GM18870 (cell line): Measurements from ENCODE around the gene HMGXB4.

ENCODE experiments used
- ATAC-seq: cut with Tn5 transposase; IDR thresholded peaks from one replicate; pipeline ENCODE4 v1.9.1; 2021; ENCODE audit warnings: moderate library complexity; ENCODE audit not compliant: unreplicated experiment

The HMGXB4 gene

GRCh38 chr22:35308480-35309021 lies 51.3 kb downstream of the HMGXB4 start:
- ATAC-seq, result no peak

DNA sequence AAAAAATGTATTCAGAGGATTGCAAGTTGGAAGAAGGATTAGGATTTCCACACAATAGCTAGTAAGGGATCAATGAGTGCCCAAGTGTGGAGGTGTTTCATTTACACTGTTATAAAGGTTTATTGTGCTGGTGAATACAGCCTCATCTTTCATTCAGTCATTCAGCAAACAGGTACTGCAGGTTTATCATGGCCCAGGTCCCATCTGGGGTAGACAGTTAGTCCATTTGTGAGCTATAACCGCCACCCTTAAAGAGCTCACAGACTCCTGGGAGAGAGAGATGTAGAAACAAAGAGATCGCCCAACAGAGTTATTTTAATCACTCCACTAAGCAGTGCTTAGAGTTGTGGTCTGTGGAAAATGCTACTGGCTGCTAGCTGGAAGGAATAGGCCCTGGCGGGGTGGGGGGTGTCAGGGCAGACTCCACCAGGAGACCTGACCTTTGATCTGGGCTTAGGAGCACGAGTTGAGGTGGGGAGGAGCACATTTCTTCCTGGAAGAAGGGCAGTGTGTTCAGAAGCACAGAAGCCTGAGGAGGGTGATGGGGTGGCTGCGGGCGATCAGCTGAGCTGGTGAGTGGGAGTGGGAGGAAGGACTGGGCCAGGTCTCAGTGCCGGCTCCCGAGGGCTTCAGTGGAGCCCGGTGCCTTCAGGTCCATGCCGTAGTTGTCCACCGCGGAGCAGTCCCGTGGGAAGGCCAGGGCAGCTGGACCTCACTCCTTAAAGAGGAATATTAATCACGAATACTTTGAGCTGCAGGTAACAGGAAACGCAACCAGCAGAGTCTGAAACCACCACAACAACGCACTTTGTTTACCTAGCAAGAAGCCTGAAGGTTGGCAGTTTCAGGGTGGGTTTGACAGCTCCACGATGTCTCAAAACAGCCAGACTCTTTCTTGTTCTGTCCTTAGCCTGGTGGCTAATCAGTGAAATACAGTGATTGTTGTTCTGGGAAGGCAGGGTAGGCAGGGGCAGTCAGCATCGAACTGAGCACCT lies 53.6 kb downstream of the HMGXB4 start:
- ATAC-seq, result no peak

- no peak for ATAC-seq
Measured at GRCh38 chr22:35311551-35311999, 54.3 kb downstream of the HMGXB4 start.

DNA sequence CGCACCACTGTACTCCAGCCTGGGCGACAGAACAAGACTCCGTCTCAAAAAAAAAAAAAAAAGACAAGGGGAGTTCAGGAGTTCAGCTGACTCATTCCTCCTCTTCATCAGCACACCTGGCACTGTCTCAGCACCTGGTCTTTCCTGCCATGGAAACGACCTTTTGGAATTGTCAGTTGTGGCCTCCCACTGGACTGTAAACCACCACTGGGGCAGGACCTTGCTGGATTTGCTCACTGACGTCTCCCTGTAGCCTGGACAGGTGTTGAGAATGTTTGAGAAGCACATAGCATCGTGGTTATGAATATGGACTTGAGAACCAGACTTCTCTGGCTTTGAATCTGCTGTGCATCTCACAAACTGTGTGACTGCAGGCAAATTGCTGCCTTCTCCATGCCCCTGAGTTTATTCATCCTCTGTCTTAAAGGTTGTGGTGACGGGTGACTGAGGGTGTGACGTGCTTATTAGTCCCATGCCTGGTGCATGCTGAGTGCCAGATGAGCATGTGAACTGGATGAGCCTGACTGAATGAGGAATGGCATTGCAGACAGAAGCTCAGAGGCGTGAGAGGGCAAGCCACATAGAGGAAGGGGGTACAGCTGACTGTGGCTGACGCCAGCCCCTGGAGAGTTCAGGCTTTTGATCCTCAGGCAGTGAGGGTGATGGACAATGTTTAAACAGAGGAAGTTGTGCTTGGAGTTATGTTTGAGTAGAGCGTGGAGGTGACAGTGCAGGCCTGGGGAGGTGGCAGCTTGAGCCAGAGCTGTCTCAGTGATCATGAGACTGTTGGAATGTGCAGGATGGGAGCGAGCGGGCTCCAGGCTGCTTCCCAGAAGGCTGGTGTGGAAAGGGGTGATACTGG lies 55.1 kb downstream of the HMGXB4 start:
- ATAC-seq, result no peak

DNA sequence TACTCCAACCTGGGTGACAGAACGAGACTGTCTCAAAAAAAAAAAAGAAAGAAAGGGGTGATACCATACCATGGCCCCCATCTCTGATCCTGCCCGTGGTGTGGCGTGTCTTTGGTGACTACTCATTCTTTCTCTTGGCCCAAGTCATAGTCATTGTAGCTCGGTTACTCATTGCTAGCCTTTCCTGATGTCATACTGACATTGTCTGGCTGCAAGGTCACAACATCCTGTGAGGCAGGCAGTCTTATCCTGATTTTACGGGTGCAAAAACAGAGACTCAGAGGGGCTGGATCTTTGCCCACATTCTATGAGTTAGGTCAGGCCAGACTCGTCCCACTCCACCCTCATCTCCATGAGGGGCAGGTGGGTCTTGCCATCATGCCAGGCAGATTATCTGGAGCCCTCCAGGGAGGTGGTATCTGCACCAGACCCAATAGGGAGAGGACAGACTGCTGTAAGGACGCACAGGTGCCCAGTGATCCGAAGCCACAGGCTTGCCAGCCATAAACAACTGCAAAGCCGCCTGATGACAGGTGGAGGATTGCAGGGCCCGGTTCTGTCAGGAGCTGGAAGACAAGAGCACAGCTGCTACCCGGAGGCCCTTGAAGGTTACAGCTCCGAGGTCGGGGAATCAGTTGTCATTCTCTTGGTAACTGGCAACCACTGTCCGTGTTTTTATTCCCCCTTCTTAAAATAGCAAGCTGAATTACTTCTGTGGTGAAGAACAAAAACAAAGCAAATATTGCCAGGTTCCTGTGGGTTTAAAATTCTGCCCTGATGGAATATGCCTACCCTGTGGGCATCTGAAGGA lies 56.2 kb downstream of the HMGXB4 start:
- no peak for ATAC-seq

DNA sequence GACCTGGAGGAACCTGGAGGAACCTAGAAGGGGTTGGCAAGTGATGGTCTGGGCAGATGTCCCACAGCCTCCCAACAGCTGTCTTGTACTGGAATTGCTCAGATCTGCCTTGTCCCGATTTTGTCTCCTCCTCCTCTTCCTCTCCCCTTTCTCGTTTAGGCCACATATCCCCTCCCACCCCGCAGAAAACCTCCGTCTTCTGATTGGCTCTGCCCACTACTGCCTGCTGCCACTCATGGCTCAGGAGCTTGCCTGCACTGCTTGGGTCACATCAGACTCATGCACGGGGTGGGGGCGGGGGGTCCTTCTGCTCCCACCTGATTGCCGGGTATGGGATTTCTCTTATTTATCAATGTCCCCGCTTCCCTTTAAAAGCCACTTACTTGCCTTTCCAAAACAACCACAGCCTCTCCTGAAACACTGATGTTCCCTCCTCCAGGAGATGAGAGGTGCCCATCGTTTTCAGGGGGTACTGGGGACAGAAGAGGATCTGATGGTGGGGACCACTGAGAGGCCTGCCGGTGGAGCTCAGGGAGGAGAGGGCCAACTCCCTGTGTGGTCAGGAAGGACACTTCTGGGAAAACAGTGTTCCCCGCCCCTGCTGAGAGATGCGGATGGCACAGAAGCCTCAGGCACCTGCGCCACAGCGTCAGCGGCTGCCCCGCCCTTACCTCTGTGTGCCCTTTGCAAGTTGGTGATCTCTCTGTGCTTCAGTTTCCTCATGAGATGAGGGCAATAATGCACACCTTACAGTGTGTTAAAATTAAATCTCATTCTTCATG lies 57.1 kb downstream of the HMGXB4 start:
- ATAC-seq, result no peak

DNA sequence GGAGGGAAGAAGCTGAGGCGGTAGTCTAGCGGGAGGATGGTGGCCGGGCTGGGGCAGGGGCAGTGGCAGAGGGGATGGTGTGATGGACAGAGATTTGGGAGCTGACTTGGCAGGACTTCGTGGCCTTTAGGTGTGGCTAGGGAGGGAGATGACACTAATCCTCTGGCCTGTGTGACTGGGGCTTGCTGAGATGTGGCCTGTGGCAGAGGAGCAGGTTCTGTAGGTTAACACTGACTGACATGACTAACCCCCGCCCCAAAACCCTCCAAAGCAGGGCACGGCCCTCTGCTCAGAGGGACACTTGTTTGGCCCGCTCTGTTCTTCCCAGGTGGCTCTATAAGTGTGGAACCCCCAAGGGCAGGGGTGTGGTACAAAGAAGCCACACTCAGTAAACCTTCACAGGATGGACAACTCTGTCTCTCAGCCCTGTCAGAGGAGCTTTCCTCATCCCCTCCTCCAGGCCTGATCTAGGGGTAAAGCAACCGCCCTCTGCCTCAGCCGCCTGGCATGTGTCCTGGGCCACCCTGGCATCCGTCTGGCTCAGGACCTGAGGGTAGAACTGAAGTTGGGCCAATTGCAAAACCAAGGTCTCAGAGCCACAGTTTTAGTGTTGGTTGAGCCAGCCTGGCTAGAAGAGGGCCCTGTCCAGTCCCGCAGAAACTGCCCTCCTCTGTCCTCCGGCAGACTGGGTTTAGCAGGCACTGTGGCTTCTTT lies 58.0 kb downstream of the HMGXB4 start:
- ATAC-seq, result no peak

DNA sequence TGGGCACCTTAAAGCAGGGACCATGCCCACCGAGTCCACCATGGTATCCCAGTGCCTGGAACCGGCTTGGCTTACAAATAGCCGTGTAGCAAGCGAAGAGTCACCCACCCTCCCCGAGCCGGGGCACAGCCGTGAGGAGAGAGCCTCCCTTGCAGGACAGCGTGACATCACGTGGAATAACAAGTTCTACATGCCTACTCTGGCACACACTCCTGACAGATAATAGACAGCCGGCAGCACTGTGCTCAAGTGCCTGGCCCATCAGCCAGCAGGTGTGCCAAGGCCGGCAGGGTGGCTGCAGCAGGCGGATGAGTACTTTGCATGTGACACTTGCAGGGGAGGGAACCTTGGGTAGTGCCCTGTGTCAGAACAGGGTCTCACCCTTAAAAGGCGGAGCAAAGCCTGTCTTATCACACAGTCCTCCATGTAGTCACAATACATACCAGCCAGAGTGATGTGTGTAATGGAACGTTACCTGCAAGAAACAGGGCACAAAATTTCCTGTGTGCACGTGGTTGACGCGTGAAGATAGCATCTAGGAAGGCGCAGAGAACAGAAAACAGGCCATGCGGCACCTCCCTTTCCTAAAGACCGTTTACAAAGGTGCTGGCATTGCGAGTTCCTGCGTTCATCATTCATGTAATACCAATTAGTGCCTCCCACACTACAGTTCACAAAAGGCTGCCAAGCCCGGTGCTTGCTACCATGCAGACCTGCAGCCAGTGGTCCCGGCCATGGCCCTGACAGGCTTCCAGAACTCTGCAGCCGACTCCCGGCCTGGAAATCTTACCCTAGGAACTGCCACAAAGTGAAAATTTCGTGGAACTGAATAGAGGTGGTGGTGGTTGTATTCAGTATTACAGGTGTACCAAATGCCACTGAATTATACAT lies 58.8 kb downstream of the HMGXB4 start:
- ATAC-seq, result no peak

DNA sequence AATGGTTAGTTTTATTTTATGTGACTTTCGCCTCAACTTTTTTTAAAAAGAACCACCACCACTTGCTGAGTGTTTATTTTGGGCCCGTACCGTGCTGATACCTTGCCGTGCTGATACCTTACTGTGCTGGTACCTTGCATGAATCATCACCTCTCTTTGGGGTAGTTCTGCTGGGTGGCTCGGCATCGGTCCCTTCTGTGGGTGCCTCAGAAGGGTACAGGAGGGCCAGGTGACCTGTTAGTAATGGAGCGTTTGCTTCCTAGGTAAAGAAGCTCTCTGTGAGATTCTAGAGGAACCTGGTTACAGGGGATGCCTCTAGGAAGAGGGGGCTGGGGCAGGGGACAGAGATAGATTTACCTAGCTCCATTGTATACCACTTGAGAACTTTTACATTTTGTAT lies 59.5 kb downstream of the HMGXB4 start:
- no peak for ATAC-seq

- no peak for ATAC-seq
Measured at GRCh38 chr22:35317680-35318290, 60.5 kb downstream of the HMGXB4 start.

GRCh38 chr22:35318346-35319215 lies 61.3 kb downstream of the HMGXB4 start:
- no peak for ATAC-seq

DNA sequence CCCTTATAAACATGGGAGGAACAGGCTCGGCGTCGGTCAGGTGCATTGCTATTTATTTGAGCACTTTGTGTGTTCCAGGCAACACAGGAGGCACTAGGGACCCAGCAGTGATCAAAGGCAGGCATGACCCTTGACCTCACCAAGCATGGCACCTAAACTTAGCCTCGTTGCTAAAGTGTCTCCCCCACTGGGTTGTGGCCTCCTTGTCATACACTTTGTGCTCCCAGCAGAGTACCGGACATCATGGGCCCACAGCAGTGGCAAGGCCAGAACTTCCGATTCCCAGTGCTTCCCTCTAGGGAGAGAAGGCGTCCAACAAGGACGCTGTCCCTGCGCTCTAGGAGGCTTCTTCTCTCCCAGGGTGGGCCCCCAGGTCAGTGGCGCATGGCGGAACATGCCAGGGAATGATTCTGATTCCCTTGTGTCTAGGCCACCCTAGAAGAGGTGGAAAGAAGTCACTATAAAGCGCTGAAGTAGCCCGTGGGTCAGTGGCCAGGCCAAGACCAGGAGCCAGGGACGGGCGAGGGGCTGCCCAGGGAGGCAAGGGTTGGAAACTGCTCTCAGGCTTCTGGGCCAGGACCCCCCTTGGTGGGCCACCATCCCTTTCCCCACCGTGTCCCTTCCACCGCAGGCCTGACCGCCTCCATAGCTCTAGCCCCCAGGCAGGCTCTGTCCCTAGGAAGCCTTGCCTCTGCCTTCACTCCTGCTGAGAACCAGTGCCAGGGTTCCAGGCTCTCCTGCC lies 62.1 kb downstream of the HMGXB4 start:
- no peak for ATAC-seq

GRCh38 chr22:35322126-35322525 lies 64.8 kb downstream of the HMGXB4 start:
- ATAC-seq, result no peak

DNA sequence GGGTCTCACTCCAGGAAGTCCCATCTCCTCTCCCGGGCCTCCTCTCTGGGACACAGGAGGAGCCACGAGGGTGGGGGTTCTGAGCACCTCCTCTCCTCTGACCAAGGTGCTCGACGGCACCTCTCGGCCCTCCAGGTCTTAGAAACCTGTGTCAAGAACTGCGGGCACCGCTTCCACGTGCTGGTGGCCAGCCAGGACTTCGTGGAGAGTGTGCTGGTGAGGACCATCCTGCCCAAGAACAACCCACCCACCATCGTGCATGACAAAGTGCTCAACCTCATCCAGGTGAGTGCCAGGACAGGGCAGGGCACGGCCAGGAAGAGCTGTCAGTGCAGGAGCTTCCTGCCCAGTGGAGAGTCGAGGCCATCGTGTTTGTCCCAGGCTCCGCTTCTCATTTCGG lies 65.6 kb downstream of the HMGXB4 start:
- ATAC-seq, result no peak

GRCh38 chr22:35323305-35323704 lies 66.0 kb downstream of the HMGXB4 start:
- ATAC-seq, result no peak

GRCh38 chr22:35324067-35324466 lies 66.8 kb downstream of the HMGXB4 start:
- no peak for ATAC-seq
